PC-9 (cell line): ENCODE data around the gene MOSPD3. TPM values are rescaled to one million over a fixed set of nuclear protein-coding genes. Genes with fewer than 3 reads are reported as not detected.
A peak's percentile ranks its signal among the peaks of the same experiment; 100 is the strongest.

Experiments used
- BruUV-seq: library from RNA; stranded (reverse); fragments of 400-500 nt; replicated peaks from 2 replicates; lab custom pipeline; 2021; lab: Mats Ljungman, UMichigan
- CTCF ChIA-PET: fragments of 300-600 bp; sonication (Branson Sonifier 250); formaldehyde crosslinking; loops from one replicate; lab custom pipeline; 2022; ENCODE audit warnings: antibody characterized with exemption; lab: Charles Lee
- POLR2A ChIA-PET: fragments of 300-600 bp; sonication (Branson Sonifier 250); formaldehyde crosslinking; loops from one replicate; lab custom pipeline; 2022; ENCODE audit warnings: antibody characterized with exemption; ENCODE audit not compliant: unreplicated experiment; lab: Charles Lee
- DNase-seq, 2 experiments: peaks; one replicate each; pipeline versions ENCODE4 v3.0.0 to v3.0.0-alpha.2; 2015 to 2022; ENCODE audit warnings: mixed read lengths in 1 of 2
- H2AFZ ChIP-seq: fragments of 200-600 bp; sonication (generic); 2 replicates; pipeline ENCODE4 v1.8.1; 2017; ENCODE audit warnings: antibody characterized with exemption
- H3F3A ChIP-seq: fragments of 200-600 bp; sonication (generic); 2 replicates; pipeline ENCODE4 v1.8.1; 2017; ENCODE audit warnings: antibody characterized with exemption, mild to moderate bottlenecking, low read depth; ENCODE audit not compliant: insufficient read depth
- H3K27ac ChIP-seq: fragments of 200-600 bp; sonication (generic); 2 replicates; pipeline ENCODE4 v1.6.1; 2016; ENCODE audit warnings: mixed run types
- H3K27me3 ChIP-seq: fragments of 200-600 bp; sonication (generic); 2 replicates; pipeline ENCODE4 v1.6.1; 2016; ENCODE audit warnings: low read depth, mixed run types; ENCODE audit not compliant: insufficient read depth
- H3K36me3 ChIP-seq: fragments of 200-600 bp; sonication (generic); 2 replicates; pipeline ENCODE4 v1.6.1; 2016; ENCODE audit warnings: low read depth, mixed run types
- H3K4me1 ChIP-seq: fragments of 200-600 bp; sonication (generic); replicated peaks from 2 replicates; pipeline ENCODE4 v1.6.1; 2016; ENCODE audit warnings: mixed run types; ENCODE audit not compliant: insufficient read depth
- H3K4me2 ChIP-seq: fragments of 200-600 bp; sonication (generic); 2 replicates; pipeline ENCODE4 v1.6.1; 2017; ENCODE audit warnings: mixed run types
- H3K4me3 ChIP-seq: fragments of 200-600 bp; sonication (generic); 2 replicates; pipeline ENCODE4 v1.6.1; 2016; ENCODE audit warnings: mixed run types
- H3K79me2 ChIP-seq: fragments of 200-600 bp; sonication (generic); 2 replicates; pipeline ENCODE4 v1.6.1; 2017; ENCODE audit warnings: low read depth, mixed run types
- H3K9me2 ChIP-seq: fragments of 200-600 bp; sonication (generic); 2 replicates; pipeline ENCODE4 v1.8.1; 2017; ENCODE audit warnings: mild to moderate bottlenecking; ENCODE audit not compliant: insufficient read depth
- H3K9me3 ChIP-seq: fragments of 200-600 bp; sonication (generic); 2 replicates; pipeline ENCODE4 v1.8.1; 2016; ENCODE audit warnings: low read depth; ENCODE audit not compliant: insufficient read depth
- H4K20me1 ChIP-seq: fragments of 200-600 bp; sonication (generic); 2 replicates; pipeline ENCODE4 v1.8.1; 2017; ENCODE audit not compliant: insufficient read depth
- EZH2 ChIP-seq: fragments of 200-600 bp; sonication (generic); IDR thresholded peaks from 2 replicates; pipeline ENCODE4 v1.8.0; 2017; ENCODE audit warnings: antibody characterized with exemption, low read depth
- intact Hi-C: fragments of 100-400 bp; cut with micrococcal nuclease; formaldehyde crosslinking; loops from one replicate; pipeline ENCODE4 v1.10.0; 2022; ENCODE audit not compliant: unreplicated experiment
- total RNA-seq: library from RNA; stranded (reverse); gene quantifications from 2 replicates; pipeline ENCODE4 v1.2.3, GENCODE V29; 2021
- TF ChIP-seq, protein P1 (sequence below): fragments of 200-600 bp; sonication (generic); conservative IDR thresholded peaks from 2 replicates; pipeline ENCODE4 v1.6.1; 2017; ENCODE audit warnings: mixed run types, antibody characterized with exemption, mild to moderate bottlenecking, moderate library complexity

Gene MOSPD3
- total RNA-seq, 1 experiment from 2014 or later, result 38.1 TPM

DNA sequence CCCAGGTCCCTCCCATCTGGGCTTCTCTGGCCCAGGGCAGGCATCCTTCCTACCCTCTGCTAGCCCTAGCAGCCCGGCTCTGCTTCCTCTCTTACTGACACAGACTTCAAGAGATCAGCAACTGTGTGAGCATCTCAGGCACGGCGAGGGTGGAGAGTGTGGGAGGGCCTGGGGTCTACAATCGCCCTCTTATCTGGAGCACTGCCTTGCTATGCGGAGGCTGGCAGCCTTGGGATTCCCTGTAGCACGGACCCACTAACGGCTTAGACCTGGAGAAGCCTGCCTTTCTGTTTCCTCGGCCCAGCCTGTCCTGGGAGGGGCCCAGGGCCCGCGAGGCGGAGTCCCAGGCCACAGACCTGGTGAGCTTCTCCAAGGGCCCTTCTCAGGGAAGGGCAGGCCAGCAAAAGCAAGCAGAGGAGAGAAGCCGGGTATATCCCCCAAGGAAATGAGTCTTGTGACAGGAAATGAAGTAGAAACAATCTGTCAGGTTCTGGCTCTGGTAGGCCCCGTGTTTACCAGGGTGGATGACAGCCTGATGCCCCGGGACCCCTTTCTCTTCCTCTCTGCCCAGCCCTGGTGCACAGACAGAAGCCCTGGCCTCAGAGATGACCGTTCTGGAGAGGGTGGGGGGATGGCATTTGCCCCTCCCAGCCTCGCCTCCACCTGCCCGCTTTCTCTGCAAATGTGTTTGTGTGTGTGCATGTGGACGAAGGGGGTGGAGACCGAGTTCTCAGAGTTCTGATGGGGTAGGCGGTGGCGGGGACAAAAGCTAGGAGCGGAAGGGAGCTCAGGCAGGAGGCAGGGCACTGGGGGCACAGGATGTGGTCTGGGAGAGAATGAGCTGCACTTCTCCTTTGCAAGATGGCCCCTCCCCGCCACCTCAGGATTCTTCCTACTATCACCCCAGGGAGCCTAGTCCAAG is 28.9 kb upstream of the MOSPD3 start:
- intact Hi-C loops, result loop anchor here (2.0 to 10.0 kb wide), 4 partner anchors 45 to 501 kb away; partner anchors contain the start of genes AGFG2, EPHB4, GIGYF1 and TRIM56
- CTCF ChIA-PET, result interaction anchor here (0.5 to 1.1 kb wide), 4 partner anchors 23 to 288 kb away, joined by 3 to 7 read pairs (median 5); no protein-coding TSS in a partner anchor
- no TSS peak for BruUV-seq
- 0 out of 2 replicates have a peak overlapping the region, but pooled peaks have one; percentile 21 for H3K27ac ChIP-seq
- H3F3A ChIP-seq, result peaks cover 23% of the 10 kb centered on the region
- H3K9me2 ChIP-seq, result no peaks in the 10 kb centered on the region
- no peaks in the 10 kb centered on the region for H3K9me3 ChIP-seq
- H3K27me3 ChIP-seq, result no peaks in the 10 kb centered on the region
- H3K36me3 ChIP-seq, result 0 out of 2 replicates have a peak, but pooled peaks cover 10% of the 10 kb centered on the region
- peak overlapping the region; percentile 60; the same call in 1 of the 2 replicates for H3K4me3 ChIP-seq
- no peak overlapping the region for H2AFZ ChIP-seq
- H3K4me2 ChIP-seq, result peak overlapping the region; percentile 85
- POLR2A ChIA-PET, result interaction anchor here (0.5 to 2.6 kb wide), 14 partner anchors 22 to 630 kb away, joined by 3 to 53 read pairs (median 9); partner anchors contain the start of genes MOSPD3, SLC12A9 and ZCWPW1
- peaks cover 29% of the 10 kb centered on the region for H3K79me2 ChIP-seq
- peaks cover 2% of the 10 kb centered on the region; the same call in 1 of the 2 replicates for H4K20me1 ChIP-seq
- peak in 1 of 2 experiments; percentile 75 for DNase-seq
- peaks cover 19% of the 10 kb centered on the region for H3K4me1 ChIP-seq
- TF ChIP-seq, protein P1, sequence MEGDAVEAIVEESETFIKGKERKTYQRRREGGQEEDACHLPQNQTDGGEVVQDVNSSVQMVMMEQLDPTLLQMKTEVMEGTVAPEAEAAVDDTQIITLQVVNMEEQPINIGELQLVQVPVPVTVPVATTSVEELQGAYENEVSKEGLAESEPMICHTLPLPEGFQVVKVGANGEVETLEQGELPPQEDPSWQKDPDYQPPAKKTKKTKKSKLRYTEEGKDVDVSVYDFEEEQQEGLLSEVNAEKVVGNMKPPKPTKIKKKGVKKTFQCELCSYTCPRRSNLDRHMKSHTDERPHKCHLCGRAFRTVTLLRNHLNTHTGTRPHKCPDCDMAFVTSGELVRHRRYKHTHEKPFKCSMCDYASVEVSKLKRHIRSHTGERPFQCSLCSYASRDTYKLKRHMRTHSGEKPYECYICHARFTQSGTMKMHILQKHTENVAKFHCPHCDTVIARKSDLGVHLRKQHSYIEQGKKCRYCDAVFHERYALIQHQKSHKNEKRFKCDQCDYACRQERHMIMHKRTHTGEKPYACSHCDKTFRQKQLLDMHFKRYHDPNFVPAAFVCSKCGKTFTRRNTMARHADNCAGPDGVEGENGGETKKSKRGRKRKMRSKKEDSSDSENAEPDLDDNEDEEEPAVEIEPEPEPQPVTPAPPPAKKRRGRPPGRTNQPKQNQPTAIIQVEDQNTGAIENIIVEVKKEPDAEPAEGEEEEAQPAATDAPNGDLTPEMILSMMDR, result no peak
- TF ChIP-seq EZH2, result no peak

DNA sequence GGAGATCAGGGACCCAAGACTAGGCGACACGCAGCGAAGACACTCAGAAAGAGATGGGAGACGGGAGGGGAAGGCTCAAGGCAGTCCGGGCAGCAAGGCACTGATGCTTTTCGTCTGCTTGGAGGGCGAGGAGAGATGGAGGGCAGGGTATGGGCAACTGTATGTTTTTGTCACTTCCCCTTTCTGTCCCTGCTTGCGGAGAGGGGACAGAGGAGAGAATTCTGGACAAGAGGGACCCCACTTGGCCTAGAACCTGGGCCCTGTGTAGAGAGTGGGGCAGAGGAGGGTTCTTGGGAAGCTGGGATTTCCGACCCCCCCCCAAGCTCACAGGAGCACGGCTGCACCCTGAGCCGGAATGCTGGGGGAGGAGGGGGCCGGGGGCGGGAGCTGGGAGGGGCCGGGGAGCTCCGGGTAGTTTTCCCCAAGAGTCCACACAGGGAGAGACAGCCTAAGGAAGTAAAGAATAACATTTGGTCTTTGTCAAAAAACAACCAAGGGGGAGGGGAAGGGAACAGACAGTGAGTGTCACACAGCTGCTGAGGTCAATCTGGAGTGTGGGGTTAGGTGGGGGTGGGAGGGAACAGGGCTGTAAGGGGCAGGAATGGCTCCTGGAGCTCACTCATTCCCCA is 28.2 kb upstream of the MOSPD3 start:
- CTCF ChIA-PET, result interaction anchor here (0.5 to 1.1 kb wide), 4 partner anchors 24 to 215 kb away, joined by 3 to 7 read pairs (median 4); no protein-coding TSS in a partner anchor
- peak overlapping the region; percentile 60 for H3K4me3 ChIP-seq
- no TSS peak for BruUV-seq
- no peaks in the 10 kb centered on the region for H3K9me3 ChIP-seq
- peaks cover 23% of the 10 kb centered on the region for H3F3A ChIP-seq
- intact Hi-C loops, result loop anchor here (5.0 to 10.0 kb wide), 3 partner anchors 108 to 501 kb away; partner anchors contain the start of genes EPHB4, GIGYF1 and TRIM56
- H3K79me2 ChIP-seq, result peaks cover 29% of the 10 kb centered on the region
- peak overlapping the region; percentile 75 for H3K27ac ChIP-seq
- H2AFZ ChIP-seq, result no peak overlapping the region
- DNase-seq, result no peak
- no peaks in the 10 kb centered on the region for H3K27me3 ChIP-seq
- H3K9me2 ChIP-seq, result no peaks in the 10 kb centered on the region
- peaks cover 2% of the 10 kb centered on the region; the same call in 1 of the 2 replicates for H4K20me1 ChIP-seq
- no peak for TF ChIP-seq EZH2
- TF ChIP-seq, protein P1, result no peak
- POLR2A ChIA-PET, result interaction anchor here (0.5 to 2.6 kb wide), 14 partner anchors 13 to 630 kb away, joined by 3 to 53 read pairs (median 8); partner anchors contain the start of genes MOSPD3, SLC12A9 and ZCWPW1
- peaks cover 19% of the 10 kb centered on the region for H3K4me1 ChIP-seq
- peak overlapping the region; percentile 85 for H3K4me2 ChIP-seq
- 0 out of 2 replicates have a peak, but pooled peaks cover 10% of the 10 kb centered on the region for H3K36me3 ChIP-seq
